GM12891 (cell line): ENCODE results near the gene PRKCD.

Experiments used
- PAX5 ChIP-seq: IDR thresholded peaks from 2 replicates; pipeline ENCODE4 v1.6.1; 2011; ENCODE audit warnings: low read length, moderate library complexity, mild to moderate bottlenecking; ENCODE audit not compliant: insufficient read depth, severe bottlenecking
- POLR2A ChIP-seq: IDR thresholded peaks from 2 replicates; pipeline ENCODE4 v1.6.1; 2011; ENCODE audit warnings: low read depth, low read length, control low read depth
- POLR2AphosphoS5 ChIP-seq: IDR thresholded peaks from 2 replicates; pipeline ENCODE4 v1.6.1; 2011; ENCODE audit warnings: low read depth, low read length, control low read depth
- POU2F2 ChIP-seq: IDR thresholded peaks from 2 replicates; pipeline ENCODE4 v1.6.1; 2011; ENCODE audit warnings: low read depth, mild to moderate bottlenecking, control low read depth, low read length, moderate library complexity
- SPI1 ChIP-seq: IDR thresholded peaks from 2 replicates; pipeline ENCODE4 v1.6.1; 2011; ENCODE audit warnings: low read depth, low read length, control low read depth
- TAF1 ChIP-seq: IDR thresholded peaks from 2 replicates; pipeline ENCODE4 v1.6.1; 2011; ENCODE audit warnings: low read depth, low read length, control low read depth

GRCh38 chr3:53231532-53232511, 70.8 kb downstream of the PRKCD start:
- 0 out of 2 replicates have a peak, but pooled peaks have one; percentile 26 for TF ChIP-seq POLR2A
- no peak for TF ChIP-seq TAF1
- TF ChIP-seq POLR2AphosphoS5, result peak; percentile 36; the same call in 1 of the 2 replicates
- 0 out of 2 replicates have a peak, but pooled peaks have one; percentile 9 for TF ChIP-seq POU2F2
- no peak for TF ChIP-seq PAX5
- no peak for TF ChIP-seq SPI1
